Activated T-helper 1 cell treated with Interleukin-2 at 50 U/mL for 16 hours (primary cell): ENCODE data around the gene MTAP.
"Not testable (repeated sequence)": the region's sequence is repeated elsewhere in the genome, so short reads cannot be mapped to it uniquely, and the experiment has no call there.

ENCODE experiments used
- DNase-seq: peaks from one replicate; pipeline ENCODE4 v3.0.0-alpha.2; 2020; ENCODE audit warnings: low read depth

MTAP gene

DNA sequence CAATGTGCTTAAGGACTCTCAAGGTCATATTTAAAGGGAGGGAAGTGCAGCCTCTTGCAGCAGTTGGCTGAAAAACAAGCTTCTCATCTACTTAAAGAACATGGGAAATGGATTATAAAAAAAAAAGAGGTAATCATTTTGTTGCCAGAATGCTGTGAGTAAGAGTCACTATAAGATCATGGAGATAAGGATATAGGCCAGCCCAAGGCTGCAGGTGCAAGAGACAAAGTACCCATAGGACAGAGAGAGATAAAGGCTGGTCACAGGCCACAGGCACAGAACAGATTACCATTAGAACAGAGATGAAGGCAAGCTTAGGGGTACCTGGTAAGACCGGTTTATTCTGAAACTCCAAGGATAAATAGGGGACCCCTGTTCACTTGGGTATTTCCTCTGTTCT, 121.3 kb downstream of the MTAP start:
- DNase-seq, result no peak

DNA sequence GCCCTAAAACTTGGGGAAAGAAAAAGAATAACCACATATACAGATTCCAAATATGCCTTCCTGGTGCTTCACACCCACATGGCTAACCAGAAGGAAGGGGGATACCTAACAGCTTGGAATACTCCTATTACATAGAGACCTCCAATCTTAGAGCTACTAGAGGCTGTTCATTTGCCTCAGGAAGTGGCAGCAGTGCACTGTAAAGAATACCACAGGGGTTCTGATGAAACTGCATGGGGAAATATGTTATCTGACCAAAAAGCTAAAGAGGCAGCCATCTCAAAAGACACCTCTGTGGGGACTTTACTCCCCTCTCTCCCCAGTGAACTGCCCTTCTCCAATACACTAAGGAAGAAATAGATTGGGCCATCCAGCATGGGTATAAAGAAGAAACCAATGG, 125.3 kb downstream of the MTAP start:
- no peak for DNase-seq

DNA sequence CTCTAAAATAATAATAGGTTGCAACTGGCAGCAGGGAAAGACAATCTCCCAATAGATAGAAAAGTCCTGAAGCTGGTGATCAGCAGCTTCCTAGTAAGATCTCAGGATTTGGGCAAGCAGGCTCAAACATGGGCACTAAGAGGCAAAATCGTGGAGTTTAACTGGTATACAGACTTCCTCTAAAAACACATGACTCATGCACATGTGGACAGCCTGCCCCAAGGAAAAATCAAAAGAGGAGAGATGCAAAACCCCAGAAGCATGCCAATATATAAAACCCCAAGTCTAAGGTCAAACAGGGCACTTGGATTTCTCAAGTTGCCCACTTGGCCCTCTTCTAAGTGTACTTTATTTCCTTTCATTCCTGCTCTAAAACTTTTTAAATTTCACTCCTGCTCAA, 129.0 kb downstream of the MTAP start:
- no peak for DNase-seq

DNA sequence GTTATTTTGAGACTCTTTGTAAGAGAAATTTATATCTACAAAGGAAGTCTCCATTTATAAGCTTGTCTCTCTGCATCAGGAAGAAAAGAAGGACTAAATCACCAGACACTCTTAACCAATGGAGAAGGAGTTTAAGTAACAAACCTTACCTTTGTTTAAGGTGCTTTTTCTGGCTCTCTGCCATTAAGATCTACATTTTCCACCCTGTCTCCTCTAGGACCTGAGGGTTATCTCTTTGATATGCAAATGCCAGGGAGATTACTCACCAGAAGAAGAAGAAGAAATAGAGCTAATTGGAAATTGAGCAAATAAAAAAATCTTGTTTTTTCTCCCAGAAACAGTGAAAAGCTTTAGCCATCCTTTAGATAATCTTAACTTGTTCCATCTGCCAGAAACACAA, 130.8 kb downstream of the MTAP start:
- no peak for DNase-seq

DNA sequence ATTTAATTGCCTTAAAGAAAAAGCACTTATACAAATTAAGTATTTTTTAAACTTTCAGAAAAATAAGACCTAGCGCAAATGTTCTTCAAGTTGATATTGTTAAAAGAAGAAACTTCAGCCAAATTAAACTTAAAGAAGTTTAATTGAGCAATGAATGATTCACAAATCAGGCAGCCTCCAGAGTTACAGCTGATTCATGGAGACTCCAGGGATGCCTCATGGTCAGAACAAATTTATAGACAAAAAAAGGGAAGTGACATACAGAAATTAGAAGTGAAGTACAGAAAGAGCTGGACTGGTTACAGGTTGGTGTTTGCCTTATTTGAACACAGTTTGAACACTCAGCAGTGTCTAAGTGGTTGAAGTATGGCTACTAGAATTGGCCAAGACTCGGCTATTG, 131.4 kb downstream of the MTAP start:
- no peak for DNase-seq

DNA sequence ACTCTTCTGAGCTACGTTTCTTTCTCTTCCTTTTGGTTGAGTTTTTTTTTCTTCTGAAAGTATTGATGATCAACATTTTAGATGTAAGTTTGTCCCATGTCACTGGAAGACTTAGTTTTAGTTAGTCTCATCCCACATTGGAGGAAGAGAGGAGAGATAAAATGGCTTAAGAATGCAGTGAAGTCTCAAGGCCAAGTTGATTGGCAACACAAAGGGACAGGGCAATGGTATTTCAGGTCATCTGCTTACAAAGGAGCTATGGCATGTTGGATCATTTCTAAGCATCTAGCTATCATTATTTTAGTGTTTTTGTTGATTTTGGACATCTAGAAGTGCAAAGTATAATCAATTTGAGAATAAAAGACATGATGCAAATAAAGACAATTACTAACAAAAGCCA, 133.2 kb downstream of the MTAP start:
- DNase-seq, result no peak

DNA sequence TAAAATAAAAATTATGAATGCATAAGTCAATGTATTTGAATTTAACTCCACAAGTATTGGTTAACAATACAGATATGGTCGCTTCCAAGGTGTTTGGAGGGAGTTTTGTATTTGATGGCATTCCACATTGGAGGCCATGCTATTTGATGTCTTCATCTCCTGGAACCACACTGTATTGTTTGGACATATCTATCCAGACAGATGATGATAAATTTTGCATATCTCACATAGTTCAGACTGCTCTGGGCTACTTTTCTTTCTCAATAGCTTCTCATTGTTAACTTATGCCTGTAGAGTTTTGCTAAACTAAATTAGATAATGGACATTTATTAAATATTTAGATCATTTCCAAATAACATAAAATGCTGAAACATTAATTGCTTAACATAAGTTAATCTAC, 133.7 kb downstream of the MTAP start:
- no peak for DNase-seq

DNA sequence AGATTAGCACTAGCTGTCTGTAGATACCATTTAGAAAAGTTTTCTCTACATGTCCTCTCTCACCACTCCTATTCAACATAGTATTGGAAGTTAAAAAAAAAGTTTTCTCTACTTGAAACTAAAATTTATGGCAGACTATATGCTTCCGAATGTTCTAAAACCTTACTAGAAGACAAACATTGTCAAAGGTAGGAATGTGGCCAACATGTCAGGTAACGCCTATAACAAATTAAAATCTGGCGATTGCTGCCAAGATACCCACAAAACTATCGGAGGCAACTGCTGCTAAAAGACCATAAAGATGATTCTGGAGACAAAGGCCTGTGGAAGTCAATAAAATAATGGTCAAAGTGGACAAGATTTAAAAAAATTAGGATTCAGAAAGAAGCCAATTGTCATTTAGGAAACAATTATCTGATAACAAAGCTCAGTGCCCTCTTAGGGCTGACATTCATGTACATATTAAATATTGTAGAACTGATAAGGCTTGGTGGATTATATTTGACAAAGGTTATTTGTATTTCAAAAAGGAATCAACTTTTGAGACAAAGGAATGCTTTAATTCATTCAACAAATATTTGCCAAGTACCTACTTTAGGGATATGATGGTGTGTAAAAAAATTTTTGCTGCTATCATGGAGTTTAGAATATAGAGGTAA, 139.0 kb downstream of the MTAP start:
- DNase-seq, result no peak

DNA sequence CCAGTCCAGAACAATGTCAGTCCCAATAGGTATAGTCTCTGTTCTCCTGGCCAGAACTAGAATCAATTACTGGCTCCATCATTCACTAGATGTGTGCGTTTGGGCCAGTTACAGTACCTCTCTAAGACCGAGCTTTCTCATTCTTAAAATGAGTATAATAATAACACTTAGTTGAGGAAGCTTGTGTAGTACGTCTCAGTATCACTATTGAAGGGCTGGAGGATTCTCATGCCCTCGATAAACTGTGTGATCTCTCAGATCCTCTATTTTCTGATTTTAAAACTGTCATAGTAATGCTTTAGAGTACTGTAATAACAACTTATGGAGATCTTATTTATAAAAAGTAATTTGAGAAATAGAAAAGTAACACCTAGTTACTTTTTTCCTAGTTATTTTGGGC, 141.0 kb downstream of the MTAP start:
- DNase-seq, result no peak

DNA sequence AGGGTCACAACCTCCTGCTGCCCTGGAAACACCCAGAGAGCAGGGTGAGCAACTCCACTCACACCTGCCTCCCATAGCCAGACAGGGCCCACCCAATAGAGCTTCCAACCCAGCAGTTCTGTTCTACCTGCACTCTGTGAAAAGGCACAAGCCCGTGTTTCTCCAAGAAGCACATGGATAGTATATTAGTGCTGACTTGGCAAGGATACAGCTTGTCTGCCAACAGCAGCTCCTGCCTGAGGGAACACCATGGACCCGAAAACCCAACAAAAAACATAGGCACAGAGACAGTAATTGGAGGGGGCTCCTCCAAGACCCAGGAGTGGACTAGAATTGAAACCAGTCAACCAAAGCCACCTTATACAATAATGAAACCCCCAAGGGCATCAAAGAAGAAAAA, 143.2 kb downstream of the MTAP start:
- DNase-seq, result no peak

DNA sequence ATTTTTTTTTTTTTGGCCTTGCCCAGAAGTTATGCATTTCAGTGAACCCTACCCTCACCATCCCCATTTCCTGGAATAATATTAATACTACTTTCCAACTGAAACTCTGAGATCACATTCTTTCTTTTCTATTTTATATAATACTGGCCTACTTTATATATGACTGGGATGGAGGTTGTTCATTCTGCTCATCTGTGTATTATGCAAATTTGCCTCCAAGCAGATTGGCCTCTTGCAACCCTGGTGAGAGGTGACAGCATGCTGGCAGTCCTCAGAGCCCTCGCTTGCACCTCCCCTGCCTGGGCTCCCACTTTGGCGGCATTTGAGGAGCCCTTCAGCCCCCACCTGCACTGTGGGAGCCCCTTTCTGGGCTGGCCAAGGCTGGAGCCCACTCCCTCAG, 156.4 kb downstream of the MTAP start:
- no peak for DNase-seq

DNA sequence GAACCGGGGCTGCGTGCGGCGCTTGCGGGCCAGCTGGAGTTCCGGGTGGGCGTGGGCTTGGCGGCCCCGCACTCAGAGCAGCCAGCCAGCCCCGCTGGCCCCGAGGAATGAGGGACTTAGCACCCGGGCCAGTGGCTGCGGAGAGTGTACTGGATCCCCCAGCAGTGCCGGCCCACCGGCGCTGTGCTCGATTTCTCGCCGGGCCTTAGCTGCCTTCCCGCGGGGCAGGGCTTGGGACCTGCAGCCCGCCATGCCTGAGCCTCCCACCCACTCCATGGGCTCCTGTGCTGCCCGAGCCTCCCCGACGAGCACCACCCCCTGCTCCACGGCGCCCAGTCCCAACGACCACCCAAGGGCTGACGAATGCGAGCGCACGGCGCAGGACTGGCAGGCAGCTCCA, 156.8 kb downstream of the MTAP start:
- not testable (repeated sequence) for DNase-seq

DNA sequence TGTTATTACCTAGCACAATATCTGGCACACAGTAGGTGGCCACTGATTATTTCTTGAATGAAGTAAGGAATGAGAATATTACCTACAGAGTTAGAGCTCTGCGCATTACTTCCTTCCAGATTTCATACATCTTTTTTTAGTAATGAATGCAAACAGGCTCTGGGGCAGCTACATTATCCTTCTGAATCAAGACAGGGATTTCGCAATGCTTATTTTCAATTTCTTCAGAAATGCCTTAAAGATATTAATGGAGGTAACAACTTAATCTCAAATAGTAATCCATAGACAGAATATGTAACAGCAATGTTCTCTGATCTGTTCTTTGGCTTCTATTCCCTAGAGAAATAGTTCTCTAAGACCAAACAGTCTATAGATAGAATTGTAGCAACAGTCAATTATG, 159.1 kb downstream of the MTAP start:
- DNase-seq, result no peak

DNA sequence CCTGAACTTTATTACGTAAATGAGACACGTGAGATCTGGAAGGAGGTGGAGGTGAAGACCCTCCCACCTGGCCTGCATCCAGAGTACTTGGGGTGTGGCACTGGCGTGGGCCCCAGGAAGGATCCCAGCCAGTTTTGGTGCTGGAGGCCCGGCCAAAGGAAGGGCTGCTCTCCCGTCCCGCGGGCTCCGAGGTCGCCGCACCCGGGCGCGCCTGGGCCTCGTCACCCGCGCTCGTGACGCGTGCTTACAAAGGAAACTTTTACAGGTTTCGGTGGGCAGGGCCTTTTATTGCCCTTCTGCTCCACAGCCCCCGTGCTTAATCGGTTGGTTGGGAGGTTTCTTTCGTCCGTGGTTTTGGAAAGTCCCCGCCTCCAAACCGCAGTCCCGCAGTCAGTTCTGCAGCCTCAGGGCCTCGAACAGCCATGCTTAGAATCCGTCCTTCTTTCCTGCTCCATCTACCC, 162.5 kb downstream of the MTAP start:
- no peak for DNase-seq

DNA sequence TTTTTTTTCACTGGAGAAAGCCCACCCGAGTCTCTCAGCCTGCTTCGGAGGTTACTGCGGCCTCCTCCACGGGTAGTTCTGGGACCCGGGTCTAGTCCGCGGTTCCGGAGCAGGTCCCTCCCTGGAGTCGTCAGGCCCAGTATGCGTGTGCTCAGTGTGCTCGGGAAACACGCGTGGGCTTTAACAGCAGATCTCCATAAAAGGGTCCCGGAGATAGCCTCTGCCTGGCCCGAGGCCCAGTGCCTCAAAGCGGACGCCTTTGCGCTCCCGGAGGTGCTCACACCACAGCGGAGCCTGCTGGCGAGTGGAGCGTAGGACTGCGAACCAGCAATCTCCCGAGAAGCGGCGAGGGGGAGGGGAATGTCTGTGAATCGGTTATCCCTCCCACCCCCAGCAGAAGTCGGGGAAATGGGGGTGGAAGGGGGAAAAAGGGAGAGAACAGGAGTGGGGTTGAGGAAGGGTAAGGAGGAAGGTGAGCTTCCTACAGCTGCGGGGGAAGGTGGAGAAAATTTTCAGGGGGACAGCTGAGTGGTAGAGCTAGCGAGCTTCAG, 163.0 kb downstream of the MTAP start:
- DNase-seq, result no peak

DNA sequence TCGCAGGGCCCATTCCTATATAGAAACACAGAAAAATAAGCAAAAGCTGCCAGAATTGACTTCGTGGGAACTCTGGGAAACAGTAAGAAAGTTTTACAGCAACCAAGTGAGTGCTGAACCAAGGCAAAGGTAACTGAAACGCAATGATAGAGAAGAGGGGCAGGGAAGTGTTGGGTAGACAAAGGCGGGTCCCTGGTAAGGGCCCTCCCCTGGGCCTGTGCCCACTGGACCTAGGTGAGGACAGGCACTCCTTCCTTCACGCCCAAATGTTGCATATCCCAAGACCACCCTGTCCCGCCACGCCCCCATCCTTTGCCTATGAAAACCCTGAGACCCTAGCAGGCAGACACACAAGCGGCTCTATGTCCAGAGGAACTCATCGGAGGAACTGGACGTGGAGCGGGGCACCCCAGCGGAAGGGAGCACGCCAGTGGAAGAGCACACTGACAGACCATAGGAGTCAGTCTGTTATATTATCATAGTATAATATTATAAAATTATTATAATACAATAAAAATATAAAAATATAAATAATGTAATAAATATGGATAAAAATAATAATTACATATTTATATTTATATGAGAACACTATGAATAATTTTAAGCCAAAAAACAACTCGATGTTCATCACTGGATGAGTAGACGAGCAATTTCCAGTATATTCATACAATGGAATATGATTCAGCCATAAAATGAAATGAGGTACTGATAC, 163.9 kb downstream of the MTAP start:
- no peak for DNase-seq

DNA sequence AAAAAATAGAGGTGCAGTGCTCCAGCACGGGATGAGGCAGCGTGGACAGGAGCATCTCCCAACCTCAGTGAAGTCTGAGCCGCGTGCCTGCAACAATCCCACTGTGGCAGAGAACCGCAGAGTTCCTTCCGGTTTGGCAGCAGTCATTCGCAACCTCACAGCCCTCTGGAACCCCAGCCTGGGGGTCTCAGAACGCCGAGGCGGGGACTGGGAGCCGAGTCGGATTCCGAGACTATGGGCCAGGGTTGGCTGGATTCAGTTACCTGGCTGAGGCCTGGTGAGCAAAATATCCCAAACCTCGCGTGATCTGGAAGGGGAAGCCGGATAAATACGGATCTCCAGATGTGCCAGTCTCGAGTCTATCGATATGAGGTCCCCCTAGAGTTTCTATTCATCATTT, 164.7 kb downstream of the MTAP start:
- no peak for DNase-seq

DNA sequence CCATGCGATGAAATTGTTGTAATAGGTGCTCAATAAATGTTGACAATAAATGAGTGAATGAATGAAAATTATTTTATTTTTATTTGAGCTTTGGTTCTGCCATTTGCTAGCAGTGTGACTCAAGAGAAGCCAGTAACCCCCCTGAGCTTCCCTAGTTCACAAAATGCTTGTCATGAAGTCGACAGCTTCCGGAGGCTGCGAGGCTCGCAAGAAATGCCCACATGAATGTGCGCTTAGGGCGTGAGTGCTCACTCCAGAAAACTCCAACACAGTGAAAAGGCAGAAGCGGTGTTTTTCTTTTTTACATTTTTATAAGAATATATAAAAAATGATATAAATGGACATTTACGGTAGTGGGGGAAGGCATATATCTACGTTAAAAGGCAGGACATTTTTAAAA, 165.3 kb downstream of the MTAP start:
- no peak for DNase-seq

DNA sequence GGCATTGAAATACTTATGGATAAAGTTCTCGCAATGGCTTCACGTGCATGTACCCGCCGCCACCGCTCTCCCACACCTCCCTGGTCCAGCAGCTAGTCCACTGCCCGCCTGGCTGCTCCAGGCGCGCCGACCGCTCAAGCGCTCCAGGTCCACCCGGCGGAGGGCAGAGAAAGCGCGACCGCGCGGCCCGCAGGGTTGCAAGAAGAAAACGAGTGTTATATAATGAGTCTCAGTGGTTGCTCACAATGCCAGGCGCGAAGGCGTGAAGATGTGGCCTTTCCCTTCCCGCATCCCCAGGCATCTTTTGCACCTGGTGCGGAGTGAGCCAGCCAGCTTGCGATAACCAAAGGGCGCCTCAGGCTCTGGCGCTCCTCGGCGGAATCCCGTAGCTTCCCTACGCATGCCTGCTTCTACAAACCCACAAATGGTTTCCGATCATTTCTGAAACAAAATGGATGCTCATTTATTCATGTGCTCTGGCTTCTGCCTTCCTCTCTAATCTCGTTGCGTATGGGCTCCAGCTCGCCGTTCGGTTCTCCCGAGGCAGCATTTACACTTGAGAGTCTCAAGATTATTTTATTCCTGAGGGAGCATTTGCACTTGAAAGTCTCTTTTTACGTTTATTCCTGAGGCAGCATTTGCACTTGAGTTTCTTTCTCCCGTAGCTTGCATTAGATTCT, 166.0 kb downstream of the MTAP start:
- DNase-seq, result no peak

DNA sequence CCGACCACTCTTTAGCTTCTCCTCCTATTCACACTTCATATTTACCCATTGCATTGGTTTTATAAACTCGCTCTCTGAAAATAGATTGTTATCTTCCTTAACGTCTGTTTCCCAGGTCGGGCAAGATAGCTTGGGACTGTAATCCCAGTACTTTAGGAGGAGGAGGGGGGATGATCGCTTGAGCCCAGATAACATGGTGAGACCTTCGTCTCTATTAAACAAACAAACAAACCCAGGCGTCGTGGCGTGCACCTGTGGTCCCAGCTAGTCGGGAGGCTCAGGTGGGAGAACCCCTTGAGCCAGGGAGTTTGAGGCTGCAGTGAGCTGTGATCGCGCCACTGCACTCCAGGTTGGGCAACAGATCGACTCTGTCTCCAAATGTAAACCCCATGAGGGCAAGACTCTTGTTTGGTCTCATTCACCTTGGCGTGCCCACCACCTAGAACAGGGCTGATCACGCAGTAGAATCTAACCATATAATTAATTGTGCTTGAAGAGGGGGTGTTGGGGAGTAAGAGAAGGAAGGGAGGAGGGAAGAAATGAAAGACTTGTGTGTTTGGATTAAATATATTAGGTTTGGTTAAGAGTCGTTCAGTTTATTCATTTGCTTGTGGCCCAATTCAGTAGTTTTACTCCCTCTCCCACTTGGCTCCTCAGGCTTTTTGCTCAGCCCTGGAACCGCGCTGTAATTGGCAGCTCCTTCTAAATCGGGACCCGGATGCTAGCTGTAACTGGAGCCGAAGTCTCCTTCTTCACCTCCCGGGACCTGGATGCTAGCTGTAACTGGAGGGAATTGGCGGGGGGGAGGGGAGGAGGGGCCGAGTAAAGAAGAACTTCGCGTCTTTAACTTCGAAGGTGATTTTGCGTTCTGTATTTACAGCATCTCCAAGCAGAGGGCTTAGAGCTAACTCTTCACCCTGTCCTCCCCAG, 166.8 kb downstream of the MTAP start:
- DNase-seq, result no peak

DNA sequence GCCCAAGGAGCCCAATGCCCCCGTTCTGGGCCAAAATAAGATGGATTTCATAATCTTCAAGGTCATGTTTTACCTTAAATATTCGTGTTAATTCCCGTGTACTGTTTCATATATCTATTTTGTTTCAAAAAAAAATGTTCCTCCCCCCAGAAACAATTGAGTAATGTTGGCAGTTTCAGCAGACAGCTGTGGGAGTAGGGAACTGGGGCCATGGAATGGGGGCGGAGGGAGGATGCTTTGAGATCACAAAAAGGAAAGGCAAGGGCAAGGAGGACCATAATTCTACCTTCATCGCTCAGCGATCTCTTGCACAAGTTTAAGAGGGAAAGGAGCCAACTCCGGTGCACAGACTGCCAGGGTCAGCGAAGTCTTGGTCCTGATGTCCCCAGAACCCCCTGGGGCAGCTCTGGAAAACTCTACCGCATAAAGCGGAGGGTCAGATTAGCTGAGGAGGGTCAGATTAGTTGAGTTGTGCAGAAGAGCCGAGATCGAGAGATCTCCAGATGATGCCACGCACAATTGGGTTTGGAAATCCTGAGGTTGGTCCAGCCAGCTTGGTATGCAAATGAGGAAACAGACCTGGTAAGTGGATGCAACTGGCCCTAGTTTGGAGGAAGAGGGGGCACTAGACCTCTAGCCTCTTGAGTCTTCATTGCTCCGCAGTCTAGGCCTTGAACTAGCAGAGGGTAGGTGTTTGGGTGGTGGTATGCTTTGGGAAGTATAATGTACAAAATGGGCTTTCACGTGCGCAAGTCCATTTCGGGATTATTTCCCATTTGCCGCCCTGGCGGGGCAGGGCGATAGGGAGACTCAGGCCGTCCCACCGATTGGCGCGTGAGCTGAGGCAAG, 167.7 kb downstream of the MTAP start:
- no peak for DNase-seq
